Glomerular endothelial cell (primary cell): ENCODE data around the gene SPNS2. TPM values are rescaled to one million over a fixed set of nuclear protein-coding genes. Genes with fewer than 3 reads are reported as not detected.

ENCODE experiments used
- DNase-seq: peaks from one replicate; pipeline ENCODE4 v3.0.0-alpha.2; 2011; ENCODE audit warnings: low read depth, low spot score; ENCODE audit errors: extremely low read depth
- total RNA-seq: library from RNA; depleted of rRNA; stranded (reverse); fragments of >200 nt; gene quantifications from 2 replicates; pipeline ENCODE4 v1.2.3, GENCODE V29; 2015

Gene SPNS2
- total RNA-seq, 1 donor from 2014 or later = 92.0 TPM

DNA sequence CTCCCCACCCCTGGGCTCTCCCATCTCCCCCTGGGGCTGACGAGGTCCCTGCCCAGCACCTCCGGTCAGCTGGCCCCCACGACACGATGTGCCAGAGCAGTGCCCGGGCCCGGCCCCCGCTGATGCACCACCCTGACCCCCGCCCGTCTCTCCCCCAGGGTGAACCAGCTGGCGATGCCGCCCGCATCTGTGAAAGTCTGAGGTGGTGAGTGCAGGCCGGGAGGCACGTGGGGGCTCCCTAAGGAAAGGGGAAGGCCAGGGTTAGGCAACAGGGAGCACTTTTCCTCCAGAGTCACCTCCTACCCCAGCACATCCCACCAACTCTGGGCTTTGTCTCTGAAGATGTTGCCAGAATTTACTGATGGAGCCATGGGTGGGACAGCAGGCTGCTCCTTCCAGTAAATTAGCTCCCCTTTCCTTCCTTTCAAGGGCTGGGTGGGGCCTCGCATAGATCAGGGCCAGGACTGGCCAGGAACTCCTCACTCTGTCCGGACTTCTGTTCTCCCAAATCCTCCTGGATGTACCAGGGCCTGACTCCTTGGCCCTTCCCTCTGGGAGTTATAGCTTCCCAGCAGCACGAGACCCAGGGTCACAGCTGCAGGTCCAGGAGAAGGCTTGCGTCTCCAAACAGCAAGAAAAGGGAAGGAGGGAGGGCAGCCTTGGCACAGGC is 38.2 kb downstream of the SPNS2 start:
- DNase-seq = no peak

DNA sequence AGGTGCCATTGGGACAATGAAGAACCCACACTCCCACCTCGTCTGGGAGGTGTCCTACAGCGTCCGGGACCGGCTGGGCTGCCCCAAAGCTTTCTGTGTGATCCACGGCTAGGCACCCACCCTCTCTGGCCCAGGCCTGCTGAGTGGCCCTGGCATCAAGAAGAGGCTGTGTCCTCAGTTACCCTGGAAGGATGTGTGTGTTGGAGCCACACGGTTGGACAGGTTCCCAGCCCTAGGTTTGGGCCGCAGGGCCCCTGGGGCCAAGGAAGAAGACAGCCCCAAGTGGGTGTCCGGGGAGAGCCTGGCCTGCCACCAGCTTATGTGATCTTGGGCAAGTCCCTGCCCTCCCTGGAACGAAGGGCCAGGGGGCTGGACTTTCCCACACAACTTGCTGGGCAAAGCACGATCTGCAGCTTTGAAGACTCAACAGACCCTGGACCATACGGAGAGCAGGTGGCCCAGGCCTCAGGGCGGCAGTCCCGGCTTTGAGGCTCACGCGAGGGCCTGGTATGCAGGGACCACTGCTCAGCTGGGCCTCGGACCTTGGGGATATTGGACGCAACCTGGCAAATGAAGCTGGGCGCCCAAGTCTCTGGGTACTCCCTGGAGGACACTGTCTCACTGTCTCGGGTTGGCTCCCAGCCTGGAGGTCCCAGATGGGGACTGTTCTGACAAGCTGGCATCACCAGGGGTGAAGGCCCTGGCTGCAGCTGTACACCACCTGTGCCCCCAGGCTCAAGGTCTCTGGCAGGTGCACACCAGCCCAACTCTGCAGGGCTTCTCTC is 39.0 kb downstream of the SPNS2 start:
- DNase-seq = no peak

GRCh38 chr17:4538236-4539002 is 39.7 kb downstream of the SPNS2 start:
- no peak for DNase-seq

- DNase-seq = no peak
Measured at GRCh38 chr17:4539025-4539424, 40.3 kb downstream of the SPNS2 start.

GRCh38 chr17:4539576-4540223 is 41.0 kb downstream of the SPNS2 start:
- no peak for DNase-seq

GRCh38 chr17:4540224-4540651 is 41.6 kb downstream of the SPNS2 start:
- DNase-seq = no peak

GRCh38 chr17:4540687-4541327 is 42.1 kb downstream of the SPNS2 start:
- no peak for DNase-seq

DNA sequence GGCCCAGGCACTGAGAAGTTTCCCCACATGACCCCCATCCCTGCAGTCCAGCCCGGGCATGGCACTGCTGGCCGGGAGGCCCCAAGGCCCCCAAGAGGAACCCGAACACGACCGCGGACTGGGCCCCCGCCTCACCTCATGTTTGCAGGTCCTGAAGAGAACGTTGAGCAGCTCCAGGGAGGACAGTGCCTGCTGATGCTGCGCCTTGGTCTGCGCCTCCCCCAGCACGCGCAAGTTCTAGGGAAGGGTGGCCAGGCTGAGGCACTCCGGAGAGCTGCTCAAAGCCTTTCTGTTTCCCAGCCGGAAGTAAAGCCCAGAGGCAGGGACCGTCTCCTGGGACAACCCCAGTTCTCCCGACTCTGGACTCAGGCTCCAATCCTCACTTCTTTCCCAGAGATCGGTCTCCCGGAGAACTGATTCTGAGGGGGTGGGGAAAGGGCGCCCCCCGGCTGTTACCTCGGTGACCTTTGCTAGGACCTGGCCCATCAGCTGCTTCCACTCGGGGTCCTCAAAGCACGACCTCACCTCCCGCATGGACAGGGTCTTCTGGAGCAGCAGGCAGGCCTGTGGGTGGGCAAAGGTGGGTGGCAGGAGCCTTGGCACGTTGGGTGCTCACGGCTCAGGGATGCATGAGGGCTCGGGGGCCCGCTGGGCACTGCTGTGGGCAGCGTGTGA is 42.8 kb downstream of the SPNS2 start:
- DNase-seq = no peak

DNA sequence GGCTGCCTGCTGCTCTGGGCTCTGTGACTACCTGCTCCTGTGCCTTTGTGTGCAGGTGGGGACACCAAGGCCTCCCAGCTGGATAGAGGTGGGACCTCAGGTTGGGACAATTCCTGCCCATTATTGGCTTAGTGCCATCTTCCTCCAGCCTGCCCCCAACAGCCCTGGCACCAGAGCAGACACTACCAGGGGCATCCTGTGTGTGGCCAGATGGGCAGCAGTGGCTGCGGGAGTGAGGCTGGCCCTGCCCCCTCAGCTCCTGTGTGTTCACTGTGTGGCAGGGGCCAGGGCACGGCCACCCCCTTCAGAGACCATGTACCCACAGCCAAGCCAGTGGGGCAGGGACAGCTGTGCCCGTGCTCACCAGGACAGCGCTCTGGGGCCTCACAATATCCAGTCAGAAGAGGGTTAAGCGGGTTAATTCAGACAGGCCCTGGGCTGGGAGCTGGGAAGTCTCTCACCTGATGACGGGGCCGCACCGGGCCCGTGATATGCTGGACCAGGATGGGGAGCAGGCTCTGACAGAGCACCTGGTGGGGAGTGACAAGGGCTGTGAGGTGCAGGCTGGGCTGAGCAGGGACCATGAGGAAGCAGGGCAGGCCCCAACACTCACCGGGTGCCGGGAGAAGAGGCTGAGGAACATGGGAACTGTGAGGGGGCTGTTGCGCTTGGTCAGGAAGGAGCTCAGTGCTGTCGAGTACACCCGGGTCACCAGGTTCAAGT is 43.5 kb downstream of the SPNS2 start:
- DNase-seq = no peak

DNA sequence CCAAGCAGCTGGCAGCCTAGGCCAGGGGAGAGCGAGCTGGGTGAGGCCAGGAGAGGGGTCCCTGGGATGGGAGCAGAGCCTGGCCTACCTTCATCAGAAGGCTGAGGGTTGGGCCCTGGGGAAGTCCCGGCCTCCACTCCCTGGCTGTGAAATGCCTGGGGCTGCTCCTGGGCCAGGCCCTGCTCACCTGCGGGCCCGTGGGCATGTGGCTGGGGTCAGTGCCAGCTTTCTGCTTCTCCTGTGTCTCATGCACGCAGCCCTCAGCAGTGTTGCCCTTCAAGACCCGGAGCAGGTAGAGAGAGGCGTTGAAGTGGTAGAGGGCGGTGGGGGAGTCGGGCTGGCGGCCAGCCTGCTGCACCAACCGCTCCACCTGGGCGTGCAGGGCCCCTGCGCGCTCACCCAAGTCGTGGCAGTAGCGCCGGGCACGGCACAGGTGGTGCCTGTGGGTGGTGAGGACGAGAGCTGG is 44.1 kb downstream of the SPNS2 start:
- no peak for DNase-seq

DNA sequence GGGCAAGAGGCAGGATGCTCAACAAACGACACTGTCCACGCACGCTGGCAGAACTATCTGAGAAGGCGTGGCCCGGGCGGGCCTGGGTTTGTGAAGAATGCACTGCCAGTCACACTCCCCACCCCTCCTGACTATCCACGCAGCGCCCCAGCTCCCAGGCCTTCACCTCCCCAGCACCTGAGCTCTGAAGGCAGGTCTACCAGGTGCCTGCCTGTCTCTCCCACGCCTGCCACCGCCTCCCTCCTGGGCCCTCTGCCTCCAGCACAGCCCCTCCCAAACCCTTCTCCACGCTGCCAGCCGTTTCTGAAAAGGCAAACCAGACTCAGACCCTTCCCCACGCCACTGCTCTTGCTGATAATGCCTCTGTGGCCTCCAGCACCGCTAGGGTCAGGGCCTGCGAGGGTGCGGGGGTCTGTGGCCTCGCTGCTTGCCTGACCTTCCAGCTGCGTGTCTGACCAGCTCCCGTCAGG is 44.9 kb downstream of the SPNS2 start:
- DNase-seq = no peak

GRCh38 chr17:4544135-4544950 is 45.7 kb downstream of the SPNS2 start:
- no peak for DNase-seq

- DNase-seq = no peak
Measured at GRCh38 chr17:4544951-4545216, 46.2 kb downstream of the SPNS2 start.

- no peak for DNase-seq
Measured at GRCh38 chr17:4545217-4545951, 46.7 kb downstream of the SPNS2 start.

DNA sequence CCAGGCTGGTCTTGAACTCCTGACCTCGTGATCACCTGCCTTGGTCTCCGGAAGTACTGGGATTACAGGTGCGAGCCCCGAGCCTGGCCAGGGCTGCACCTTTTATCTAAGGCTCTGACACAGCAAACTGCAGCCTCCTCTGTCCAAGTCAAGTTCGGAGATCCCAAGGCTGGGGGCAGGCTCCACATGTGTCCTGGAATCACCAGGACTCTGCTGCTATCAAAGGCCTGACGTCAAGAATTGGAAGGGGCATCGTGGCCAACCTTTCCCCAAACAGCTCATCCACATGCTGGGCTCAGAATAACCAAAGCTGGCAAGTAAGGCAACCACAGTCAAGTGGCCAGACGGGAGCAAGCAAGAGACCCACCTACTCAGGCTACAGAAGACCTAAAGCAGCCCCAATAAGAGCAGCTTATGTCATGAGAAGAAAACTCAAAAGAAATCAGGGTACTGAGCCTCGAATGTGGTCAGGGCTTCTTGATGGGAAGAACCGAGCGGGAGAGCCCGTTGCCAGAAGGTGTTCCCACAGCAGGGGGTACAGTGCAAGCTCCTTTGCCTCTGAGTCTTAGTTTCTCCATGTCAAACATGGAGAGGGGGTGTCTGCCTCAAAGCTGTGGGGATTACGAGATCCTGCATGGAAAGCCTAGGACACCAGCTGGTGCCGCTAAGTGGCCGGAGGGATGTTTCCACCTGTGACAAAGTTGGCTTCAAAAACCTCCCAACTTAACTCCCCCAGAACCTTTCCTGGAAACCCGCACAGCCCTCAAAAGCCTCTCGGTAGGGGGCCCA is 48.6 kb downstream of the SPNS2 start:
- no peak for DNase-seq

DNA sequence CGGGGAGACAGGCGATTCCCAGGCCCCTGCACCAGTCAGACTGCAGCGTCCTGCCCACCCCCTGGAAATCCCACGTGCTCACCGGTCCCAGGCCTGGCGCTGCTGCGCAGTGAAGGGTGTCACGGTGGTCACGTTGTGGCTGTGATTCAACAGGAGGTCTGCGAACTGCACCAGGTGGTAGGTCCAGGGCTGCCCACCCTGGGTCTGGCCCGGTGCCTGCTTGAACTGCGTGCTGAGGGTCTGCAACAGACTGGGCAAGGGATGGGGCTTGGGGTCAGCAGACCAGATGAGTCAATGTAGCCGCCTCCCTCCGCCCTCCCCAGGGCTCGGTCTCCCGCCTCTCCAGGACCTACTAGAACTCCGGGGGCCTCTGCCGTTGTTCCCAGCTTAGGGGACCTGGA is 49.4 kb downstream of the SPNS2 start:
- DNase-seq = no peak
